ENCODE measurements around the gene ADD2.

ADD2 gene

DNA sequence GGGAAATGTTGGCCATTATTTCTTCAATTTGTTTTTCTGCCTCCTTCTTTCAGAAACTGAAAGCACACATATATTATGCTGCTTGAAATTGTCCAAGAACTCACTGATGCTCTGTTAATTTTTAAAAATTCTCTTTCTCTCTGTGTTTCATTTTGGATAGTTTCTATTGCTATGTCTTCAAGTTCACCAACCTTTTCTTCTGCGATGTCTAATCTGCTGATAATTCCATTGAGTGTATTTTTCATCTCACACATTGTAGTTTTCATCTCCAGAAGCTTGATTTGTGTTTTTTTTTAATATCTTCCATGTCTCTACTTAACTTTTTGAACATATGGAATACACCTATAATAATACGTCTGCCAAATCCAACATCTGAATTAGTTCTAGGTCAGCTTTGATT, 116.3 kb downstream of the ADD2 start:
- H3K27me3 ChIP-seq (ENCODE audit: insufficient read depth, low read depth, severe bottlenecking): no peaks in the 10 kb centered on the region
- no peak for DNase-seq
- TF ChIP-seq, protein P1, sequence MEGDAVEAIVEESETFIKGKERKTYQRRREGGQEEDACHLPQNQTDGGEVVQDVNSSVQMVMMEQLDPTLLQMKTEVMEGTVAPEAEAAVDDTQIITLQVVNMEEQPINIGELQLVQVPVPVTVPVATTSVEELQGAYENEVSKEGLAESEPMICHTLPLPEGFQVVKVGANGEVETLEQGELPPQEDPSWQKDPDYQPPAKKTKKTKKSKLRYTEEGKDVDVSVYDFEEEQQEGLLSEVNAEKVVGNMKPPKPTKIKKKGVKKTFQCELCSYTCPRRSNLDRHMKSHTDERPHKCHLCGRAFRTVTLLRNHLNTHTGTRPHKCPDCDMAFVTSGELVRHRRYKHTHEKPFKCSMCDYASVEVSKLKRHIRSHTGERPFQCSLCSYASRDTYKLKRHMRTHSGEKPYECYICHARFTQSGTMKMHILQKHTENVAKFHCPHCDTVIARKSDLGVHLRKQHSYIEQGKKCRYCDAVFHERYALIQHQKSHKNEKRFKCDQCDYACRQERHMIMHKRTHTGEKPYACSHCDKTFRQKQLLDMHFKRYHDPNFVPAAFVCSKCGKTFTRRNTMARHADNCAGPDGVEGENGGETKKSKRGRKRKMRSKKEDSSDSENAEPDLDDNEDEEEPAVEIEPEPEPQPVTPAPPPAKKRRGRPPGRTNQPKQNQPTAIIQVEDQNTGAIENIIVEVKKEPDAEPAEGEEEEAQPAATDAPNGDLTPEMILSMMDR (IDR thresholded peaks at IDR 0.05; ENCODE audit: low read depth, low read length): no peak

DNA sequence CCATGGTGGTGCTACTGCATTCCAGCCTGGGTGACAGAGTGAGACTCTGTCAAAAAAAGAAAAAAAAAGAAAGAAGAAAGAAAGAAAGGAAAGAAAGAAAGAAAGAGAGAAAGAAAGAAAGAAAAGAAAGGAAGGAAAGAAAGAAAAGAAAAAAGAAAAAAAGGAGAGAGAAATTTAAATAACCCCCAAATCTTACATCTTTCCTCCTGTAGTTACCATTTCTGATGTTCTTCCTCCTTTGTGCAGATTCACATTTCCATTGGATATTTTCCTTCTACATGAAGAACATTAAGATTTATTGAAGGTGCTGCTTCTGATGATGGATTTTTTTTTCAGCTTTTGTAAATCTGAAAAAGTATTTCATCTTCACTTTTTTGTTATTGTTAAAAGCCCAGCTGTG, 117.0 kb downstream of the ADD2 start:
- Histone ChIP-seq H3K4me3 (ENCODE audit: low read depth, low read length) (no peak overlapping the region), H3K36me3 (no peaks in the 10 kb centered on the region), H3K9me3 (ENCODE audit: severe bottlenecking) (peaks cover 2% of the 10 kb centered on the region), H3K27me3 (ENCODE audit: insufficient read depth, low read depth, severe bottlenecking) (no peaks in the 10 kb centered on the region), H3K27ac (no peak overlapping the region)
- DNase-seq: no peak
- TF ChIP-seq, protein P1 (IDR thresholded peaks at IDR 0.05; ENCODE audit: low read depth, low read length): no peak

More for the DNA sequence above, 116.3 kb downstream of the ADD2 start:
- Histone ChIP-seq H3K4me3 (ENCODE audit: low read depth, low read length) (no peak overlapping the region), H3K36me3 (no peaks in the 10 kb centered on the region), H3K9me3 (ENCODE audit: severe bottlenecking) (peaks cover 2% of the 10 kb centered on the region), H3K27ac (no peak overlapping the region)

DNA sequence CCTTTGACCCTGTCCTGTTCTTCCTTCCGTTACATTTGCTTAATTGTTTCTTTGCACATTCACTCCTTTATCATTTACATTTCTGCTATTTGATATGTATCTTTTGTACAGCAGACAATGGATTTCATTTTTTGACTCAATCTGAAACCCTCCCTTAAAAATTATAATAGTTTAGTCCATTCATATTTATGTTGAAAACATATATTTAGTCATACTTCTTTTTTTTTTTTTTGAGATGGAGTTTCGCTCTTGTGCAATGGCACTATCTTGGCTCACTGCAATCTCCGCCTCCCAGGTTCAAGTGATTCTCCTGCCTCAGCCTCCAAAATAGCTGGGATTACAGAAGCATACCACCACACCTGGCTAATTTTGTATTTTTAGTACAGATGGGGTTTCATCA, 119.0 kb downstream of the ADD2 start:
- Histone ChIP-seq H3K27ac (no peak overlapping the region), H3K36me3 (no peaks in the 10 kb centered on the region), H3K9me3 (ENCODE audit: severe bottlenecking) (peaks cover 2% of the 10 kb centered on the region), H3K27me3 (ENCODE audit: insufficient read depth, low read depth, severe bottlenecking) (no peaks in the 10 kb centered on the region), H3K4me3 (ENCODE audit: low read depth, low read length) (no peak overlapping the region)
- DNase-seq: no peak
- TF ChIP-seq, protein P1 (IDR thresholded peaks at IDR 0.05; ENCODE audit: low read depth, low read length): no peak

DNA sequence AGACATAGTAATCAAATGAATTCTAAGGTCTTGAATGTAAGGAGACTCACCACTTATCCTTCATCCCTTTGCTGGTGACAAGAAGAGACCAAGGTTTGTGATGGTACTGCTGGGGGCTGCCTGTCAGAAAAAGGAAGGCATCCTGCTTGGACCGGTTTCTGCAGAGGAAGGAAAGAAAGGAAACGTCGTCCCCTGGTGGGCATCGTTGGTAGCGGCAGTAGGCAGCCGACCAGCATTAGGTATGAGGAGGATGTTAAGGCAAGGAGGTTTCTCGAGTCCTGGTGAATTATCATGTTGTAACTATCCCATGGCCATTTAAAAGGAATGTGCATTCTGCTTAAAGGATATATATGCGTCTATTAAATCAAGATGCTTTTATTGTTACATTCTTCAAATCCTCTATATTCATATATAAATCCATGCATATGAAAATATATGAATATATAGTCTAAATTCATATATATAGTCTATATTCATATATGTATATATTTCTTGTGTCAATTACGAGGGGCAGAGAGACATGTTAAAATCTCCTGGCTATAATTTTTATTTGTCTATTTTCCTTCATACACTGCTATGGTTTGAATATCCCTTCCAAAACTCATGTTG, 120.0 kb downstream of the ADD2 start:
- H3K9me3 ChIP-seq (ENCODE audit: severe bottlenecking): peaks cover 2% of the 10 kb centered on the region
- TF ChIP-seq, protein P1 (IDR thresholded peaks at IDR 0.05; ENCODE audit: low read depth, low read length): peak; percentile 100
- H3K27ac ChIP-seq: no peak overlapping the region
- peak; percentile 85 for DNase-seq
- no peak overlapping the region for H3K4me3 ChIP-seq (ENCODE audit: low read depth, low read length)
- no peaks in the 10 kb centered on the region for H3K27me3 ChIP-seq (ENCODE audit: insufficient read depth, low read depth, severe bottlenecking)
- H3K36me3 ChIP-seq: no peaks in the 10 kb centered on the region

DNA sequence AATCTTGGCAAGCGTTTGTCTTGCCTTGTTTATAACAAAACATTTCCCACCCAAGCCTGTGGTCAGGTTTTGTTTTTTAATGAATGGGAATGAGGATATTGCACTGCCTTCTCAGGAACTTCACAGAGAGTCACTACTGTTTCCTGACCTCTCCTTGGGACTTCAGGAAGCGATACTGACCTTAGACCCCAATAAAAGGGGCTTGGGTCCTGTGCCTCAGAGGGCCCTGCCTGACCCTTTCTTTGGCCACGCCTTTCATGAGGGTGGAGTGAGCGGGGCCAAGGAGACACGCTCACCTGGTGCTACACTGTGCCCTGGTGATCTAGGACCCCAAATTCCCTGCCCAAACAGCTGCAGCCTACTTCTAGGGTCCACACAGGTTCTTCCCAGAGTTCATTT, 121.6 kb downstream of the ADD2 start:
- TF ChIP-seq, protein P1 (IDR thresholded peaks at IDR 0.05; ENCODE audit: low read depth, low read length): no peak
- H3K9me3 ChIP-seq (ENCODE audit: severe bottlenecking): peaks cover under 1% of the 10 kb centered on the region
- H3K36me3 ChIP-seq: no peaks in the 10 kb centered on the region
- DNase-seq: no peak
- H3K27me3 ChIP-seq (ENCODE audit: insufficient read depth, low read depth, severe bottlenecking): peaks cover 3% of the 10 kb centered on the region
- no peak overlapping the region for H3K27ac ChIP-seq
- no peak overlapping the region for H3K4me3 ChIP-seq (ENCODE audit: low read depth, low read length)

Measured in WERI-Rb-1 (cell line).